ENCODE measurements around the gene MYBPHL.
A peak's percentile ranks its signal among the peaks of the same experiment; 100 is the strongest.

MYBPHL gene

DNA sequence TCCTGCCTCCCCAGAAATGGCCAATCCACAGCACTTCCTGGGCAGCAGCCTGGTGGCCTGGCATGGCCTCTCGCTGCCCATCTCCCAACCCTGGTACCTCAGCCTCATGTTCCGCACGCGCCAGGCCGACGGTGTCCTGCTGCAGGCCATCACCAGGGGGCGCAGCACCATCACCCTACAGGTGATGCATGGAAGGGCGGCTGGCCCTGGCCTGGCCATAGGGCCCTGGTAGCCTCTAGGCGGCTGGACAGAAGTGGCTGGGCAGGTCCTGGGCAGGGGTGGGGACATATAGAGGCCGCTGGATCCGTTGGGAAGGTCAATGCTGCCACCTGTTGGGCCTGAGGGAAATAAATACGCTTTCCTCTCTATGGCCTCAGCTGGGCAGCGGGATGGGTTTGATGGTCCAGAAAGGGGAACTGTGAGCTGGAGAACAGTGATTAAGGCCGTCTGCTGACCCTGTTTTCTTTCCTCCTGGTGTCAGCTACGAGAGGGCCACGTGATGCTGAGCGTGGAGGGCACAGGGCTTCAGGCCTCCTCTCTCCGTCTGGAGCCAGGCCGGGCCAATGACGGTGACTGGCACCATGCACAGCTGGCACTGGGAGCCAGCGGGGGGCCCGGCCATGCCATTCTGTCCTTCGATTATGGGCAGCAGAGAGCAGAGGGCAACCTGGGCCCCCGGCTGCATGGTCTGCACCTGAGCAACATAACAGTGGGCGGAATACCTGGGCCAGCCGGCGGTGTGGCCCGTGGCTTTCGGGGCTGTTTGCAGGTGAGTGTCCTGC, 43.0 kb downstream of the MYBPHL start:
- DNase-seq (ENCODE audit: low read depth): peak; percentile 95

DNA sequence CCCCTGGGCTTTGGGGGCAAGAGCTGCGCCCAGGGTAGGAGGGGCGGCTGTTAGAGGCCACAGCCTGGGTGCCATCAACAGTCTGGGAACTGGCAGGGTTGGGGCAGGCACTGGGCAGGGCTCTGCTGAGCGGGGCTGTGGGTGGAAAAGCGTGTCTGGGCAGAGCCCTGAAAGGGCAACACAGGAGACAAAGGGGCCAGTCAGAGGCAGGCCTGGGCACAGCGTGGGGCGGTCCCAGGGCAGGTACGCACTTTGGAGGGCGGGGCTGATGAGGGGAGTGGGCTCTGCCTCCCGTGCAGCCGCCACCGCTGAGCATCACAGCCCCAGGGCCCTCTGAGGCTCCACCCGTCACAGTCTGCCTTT, 43.6 kb downstream of the MYBPHL start:
- DNase-seq (ENCODE audit: low read depth): no peak

DNA sequence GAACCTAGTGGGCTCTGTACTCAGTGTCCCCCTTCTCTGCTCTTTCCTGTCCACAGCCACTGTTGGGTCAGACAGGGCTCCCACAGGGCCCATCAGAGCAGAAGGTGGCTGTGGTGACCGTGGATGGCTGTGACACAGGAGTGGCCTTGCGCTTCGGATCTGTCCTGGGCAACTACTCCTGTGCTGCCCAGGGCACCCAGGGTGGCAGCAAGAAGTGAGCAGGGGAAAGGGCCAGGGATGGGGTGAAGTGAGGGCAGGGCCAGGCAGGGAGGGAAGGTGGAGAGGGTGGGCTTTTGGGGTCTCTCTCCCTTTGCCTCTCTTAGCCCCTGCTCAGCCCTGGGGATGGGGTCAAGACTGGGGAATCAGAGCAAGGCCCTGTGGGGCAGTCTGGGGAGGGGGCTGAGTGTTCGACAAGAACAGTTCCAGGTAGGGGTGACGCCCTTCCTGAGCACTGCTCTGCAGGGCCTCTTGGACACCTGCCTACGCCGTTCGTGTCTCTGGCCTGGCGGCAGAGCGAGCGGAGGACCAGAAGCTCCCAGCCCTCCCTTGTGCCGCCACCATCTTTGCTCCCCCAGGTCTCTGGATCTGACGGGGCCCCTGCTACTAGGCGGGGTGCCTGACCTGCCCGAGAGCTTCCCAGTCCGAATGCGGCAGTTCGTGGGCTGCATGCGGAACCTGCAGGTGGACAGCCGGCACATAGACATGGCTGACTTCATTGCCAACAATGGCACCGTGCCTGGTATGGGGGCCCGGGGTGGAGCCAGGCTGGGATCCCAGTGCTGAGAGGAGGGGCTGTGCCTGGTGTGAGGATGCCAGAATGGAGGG, 44.4 kb downstream of the MYBPHL start:
- DNase-seq (ENCODE audit: low read depth): no peak

GRCh38 chr1:109261578-109261977, 45.2 kb downstream of the MYBPHL start:
- no peak for DNase-seq (ENCODE audit: low read depth)

DNA sequence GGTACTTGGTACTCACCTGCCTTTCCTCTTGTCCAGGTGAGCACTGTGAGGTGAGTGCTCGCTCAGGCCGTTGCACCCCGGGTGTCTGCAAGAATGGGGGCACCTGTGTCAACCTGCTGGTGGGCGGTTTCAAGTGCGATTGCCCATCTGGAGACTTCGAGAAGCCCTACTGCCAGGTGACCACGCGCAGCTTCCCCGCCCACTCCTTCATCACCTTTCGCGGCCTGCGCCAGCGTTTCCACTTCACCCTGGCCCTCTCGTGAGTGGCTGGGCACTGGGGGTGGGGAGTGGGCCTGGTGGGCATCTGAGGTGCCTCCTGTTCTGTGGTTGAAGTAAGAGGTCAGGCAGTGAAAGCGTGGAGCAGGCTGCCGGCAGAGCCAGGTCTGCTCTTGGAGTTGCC, 45.8 kb downstream of the MYBPHL start:
- no peak for DNase-seq (ENCODE audit: low read depth)

- no peak for DNase-seq (ENCODE audit: low read depth)
Observed at GRCh38 chr1:109259674-109260557, 46.9 kb downstream of the MYBPHL start.

DNA sequence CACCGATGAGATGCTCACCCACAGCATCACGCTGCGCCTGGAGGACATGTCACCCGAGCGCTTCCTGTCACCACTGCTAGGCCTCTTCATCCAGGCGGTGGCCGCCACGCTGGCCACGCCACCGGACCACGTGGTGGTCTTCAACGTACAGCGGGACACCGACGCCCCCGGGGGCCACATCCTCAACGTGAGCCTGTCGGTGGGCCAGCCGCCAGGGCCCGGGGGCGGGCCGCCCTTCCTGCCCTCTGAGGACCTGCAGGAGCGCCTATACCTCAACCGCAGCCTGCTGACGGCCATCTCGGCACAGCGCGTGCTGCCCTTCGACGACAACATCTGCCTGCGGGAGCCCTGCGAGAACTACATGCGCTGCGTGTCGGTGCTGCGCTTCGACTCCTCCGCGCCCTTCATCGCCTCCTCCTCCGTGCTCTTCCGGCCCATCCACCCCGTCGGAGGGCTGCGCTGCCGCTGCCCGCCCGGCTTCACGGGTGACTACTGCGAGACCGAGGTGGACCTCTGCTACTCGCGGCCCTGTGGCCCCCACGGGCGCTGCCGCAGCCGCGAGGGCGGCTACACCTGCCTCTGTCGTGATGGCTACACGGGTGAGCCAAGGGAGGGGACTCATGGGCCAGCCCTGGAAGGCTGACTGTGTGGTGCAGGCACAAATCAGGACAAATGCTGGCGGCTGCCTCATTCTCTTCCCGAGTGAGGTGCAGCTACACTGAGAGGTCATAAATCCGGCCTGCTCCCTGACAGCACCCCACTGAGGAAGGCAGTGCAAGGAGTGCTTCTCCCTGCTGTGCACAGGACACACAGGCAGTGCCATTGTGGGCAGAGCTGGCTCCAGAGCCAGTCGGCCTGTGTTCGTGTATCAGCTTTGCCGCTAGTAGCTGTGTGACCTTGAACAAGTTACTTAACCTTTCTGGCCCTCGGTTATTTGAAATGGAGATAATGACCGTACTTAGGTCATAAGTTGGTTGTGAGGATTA, 48.0 kb downstream of the MYBPHL start:
- no peak for DNase-seq (ENCODE audit: low read depth)

DNA sequence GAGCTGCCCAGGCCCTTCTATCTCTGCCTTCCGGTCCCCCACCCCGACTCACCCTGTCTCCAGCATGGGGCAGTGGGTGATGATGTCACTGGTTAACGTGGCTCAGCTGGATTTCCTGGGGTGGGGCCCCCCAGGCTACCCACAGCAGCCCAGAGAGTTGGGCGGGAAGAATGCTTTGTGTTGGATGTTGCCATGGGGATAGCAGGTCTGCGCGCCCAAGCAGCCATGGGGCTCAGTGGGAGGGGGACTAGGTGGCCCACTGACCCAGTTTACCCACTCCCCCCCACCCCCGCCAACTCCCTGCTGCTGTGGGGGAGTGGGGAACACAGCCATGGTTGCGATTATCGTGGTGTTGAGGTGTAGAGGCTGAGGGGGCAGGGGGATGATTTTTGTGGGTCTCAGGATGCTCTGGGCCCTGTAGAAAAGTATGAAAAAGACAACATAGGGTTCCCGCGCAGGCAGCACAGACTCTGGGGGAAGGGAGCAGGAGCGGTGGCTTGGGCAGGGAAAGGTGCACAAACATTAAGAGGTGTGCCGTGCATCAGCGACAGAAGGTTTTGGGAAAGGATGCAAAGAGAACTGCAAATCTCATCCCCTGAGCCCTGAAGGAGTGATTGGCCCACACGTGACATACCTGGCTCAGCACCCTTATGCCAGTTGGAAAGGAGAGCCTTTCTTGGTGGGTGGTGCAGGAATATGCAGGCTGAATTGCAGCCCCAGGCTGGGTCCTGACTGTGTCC, 49.0 kb downstream of the MYBPHL start:
- DNase-seq (ENCODE audit: low read depth): no peak

- peak; percentile 92 for DNase-seq (ENCODE audit: low read depth)
Observed at GRCh38 chr1:109256971-109257681, 49.7 kb downstream of the MYBPHL start.

DNA sequence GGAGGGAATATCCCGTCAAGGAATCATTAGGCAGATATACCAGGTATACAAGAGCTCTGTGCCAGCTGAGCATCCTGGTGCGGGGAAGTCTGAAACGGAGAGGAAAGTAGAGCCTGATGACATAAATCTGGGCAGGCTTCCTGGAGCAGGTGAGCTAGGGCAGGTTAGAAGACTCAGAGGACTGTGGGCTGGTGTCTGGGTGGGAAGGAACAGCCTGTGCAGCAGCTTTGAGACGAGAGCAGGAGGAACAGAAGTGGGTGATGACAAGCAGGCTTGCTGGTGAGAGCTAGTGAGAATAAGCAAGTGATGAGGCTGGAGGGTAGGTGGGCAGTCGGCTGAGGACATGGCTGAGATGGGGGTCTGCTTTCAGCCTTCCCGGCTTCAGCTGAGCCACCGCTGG, 50.7 kb downstream of the MYBPHL start:
- no peak for DNase-seq (ENCODE audit: low read depth)

DNA sequence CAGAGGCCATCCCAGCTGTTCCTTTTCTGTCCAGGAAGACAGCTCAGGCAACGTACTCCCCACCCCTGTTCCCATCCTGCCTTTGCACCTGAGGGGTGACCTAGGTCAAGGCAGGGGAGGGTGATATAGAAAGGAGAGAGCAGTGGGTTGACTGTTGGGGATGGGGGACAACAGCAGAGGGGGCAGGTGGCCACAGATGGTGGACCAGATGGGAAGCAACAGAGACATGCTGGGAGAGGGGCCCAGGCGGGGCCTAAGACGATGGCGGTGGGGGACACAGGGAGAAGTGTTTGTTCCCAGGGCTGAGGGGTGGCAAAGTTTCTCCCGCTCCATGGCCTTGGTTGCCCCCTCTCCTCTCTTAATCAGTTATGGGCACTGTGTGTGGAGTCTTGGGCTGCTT, 51.1 kb downstream of the MYBPHL start:
- DNase-seq (ENCODE audit: low read depth): no peak

DNA sequence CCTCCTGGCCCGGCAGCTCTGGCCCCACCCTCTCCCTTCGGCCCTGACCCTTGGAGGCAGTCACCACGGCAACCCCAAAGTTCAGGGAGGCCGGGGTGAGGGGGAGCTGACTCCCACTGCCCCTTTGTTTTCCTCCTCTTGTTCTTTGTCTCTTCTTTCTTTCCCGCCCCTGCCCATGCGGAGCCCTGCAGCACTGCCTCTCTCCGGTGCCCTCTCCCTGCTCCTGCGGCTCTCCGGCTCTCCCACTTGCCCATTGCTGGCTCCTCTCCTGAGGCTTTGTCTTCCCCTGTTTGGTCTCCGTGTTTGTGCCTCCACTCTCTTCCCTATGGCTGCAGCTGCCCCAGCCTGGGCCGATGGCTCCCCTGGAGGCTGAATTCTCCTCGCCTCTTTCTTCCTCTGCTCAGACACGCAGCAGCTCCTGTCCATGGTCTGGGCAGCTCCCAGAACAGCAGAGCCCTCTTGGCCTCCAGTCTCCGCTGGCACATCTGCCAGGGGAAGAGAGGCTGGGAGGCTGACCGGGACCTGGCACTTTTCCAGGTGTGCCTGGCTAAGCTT, 51.6 kb downstream of the MYBPHL start:
- no peak for DNase-seq (ENCODE audit: low read depth)

- no peak for DNase-seq (ENCODE audit: low read depth)
Observed at GRCh38 chr1:109254621-109255096, 52.2 kb downstream of the MYBPHL start.

DNA sequence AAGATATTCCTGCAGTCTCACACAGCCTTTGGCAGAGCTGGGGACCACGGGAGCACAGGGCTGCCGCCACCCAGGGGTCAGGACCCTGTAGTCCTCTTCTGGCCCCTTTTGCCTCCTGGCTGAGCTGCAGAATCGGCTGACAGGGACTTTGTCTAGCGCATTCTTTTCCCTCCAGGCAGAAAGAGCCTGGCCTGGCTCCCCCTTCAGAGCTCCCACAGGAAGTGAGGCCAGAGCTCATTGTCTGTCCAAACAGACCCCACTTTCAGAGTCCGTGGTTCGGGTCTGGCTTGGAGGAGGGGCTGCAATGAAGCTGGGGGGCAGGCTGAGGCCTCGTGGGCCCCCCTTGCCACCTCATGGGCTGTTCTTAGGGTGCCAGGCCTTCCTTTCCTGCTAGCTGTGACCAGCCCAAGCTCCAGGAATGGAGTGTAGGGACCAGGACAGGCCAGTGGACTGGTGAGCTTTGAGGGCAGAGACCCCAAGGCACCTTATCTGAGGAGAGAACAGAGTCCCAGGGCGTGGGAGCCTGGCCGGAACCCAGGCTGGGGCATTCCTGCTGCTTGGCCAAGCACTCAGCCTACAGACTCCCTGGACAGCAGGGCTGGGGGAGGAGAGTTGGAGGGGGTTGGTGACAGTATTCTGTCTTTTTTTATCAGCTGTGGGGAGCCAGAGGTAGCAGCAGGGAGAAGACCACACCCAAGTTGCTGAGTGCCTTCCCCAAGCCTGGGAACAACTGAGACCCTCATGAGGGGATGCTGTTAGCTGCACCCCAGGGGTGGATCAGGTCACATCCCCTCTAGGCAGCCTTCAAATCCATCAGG, 52.8 kb downstream of the MYBPHL start:
- DNase-seq (ENCODE audit: low read depth): no peak

- DNase-seq (ENCODE audit: low read depth): no peak
Observed at GRCh38 chr1:109252893-109253802, 53.7 kb downstream of the MYBPHL start.

DNA sequence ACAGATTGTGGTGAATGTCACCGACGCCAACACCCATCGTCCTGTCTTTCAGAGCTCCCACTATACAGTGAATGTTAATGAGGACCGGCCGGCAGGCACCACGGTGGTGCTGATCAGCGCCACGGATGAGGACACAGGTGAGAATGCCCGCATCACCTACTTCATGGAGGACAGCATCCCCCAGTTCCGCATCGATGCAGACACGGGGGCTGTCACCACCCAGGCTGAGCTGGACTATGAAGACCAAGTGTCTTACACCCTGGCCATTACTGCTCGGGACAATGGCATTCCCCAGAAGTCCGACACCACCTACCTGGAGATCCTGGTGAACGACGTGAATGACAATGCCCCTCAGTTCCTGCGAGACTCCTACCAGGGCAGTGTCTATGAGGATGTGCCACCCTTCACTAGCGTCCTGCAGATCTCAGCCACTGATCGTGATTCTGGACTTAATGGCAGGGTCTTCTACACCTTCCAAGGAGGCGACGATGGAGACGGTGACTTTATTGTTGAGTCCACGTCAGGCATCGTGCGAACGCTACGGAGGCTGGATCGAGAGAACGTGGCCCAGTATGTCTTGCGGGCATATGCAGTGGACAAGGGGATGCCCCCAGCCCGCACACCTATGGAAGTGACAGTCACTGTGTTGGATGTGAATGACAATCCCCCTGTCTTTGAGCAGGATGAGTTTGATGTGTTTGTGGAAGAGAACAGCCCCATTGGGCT, 54.5 kb downstream of the MYBPHL start:
- DNase-seq (ENCODE audit: low read depth): no peak
